Measurements from ENCODE around the gene CTRB1.
A peak's percentile ranks its signal among the peaks of the same experiment; 100 is the strongest.

GRCh38 chr16:75169899-75170405, 48.8 kb upstream of the CTRB1 start:
- TF ChIP-seq ZNF274 (IDR thresholded peaks at IDR 0.05; ENCODE audit: low read depth, low read length) (peak; percentile 99), YY1 (IDR thresholded peaks at IDR 0.05; ENCODE audit: insufficient read depth, insufficient read length) (no peak), SUZ12 (IDR thresholded peaks at IDR 0.05; ENCODE audit: extremely low read depth, insufficient read depth, insufficient read length) (no peak)

All from NT2/D1 (cell line).